ENCODE data around the gene NUTM1. TPM values are rescaled to one million over a fixed set of nuclear protein-coding genes. Genes with fewer than 3 reads are reported as not detected.

Gene NUTM1
- polyA plus RNA-seq, 1 of the 3 experiments (the other 2 are of a cell fraction) = not detected

GRCh38 chr15:34335176-34336032, 7.7 kb upstream of the NUTM1 start:
- Histone ChIP-seq H4K20me1 (ENCODE audit: insufficient read depth) (no peaks in the 10 kb centered on the region), H3K79me2 (ENCODE audit: insufficient read depth) (peaks cover 46% of the 10 kb centered on the region), H3K9me2 (no peaks in the 10 kb centered on the region), H3K27ac (ENCODE audit: low read depth in 2 of 2, low read length in 1 of 2) (peak overlapping the region in 1 of 2 experiments; percentile 34; a peak in 1 of 4 replicates), H2AFZ (ENCODE audit: low read depth) (peak overlapping the region; percentile 58), H3K4me1 (ENCODE audit: control insufficient read depth in 1 of 2, insufficient read depth in 2 of 2, low read depth in 1 of 2, low read length in 1 of 2) (peaks cover 10 to 27% of the 10 kb centered on the region in 2 experiments; a peak in 3 of 4 replicates), H3F3A (replicated peaks; ENCODE audit: insufficient read depth) (peaks cover 24% of the 10 kb centered on the region), H3K36me3 (replicated peaks in 1 of 2; ENCODE audit: control insufficient read depth in 1 of 2, insufficient read depth in 2 of 2, low read length in 1 of 2) (peaks cover 13 to 22% of the 10 kb centered on the region in 2 experiments), H3K9ac (no peak overlapping the region; the same call in 1 of the 2 replicates), H3K4me3 (ENCODE audit: low read depth in 2 of 2, low read length in 1 of 2) (peak overlapping the region in 1 of 2 experiments; percentile 46; a peak in 2 of 4 replicates), H3K27me3 (ENCODE audit: insufficient read depth) (no peaks in the 10 kb centered on the region), H3K4me2 (peak overlapping the region; percentile 93), H3K9me3 (no peaks in the 10 kb centered on the region)
- POLR2A ChIA-PET = no interaction called here
- CTCF ChIA-PET = interaction anchor here (1.8 to 2.1 kb wide), 2 partner anchors 32 to 126 kb away, joined by 4 to 9 read pairs; partner anchors contain the start of genes KATNBL1 and LPCAT4
- 89% methylated on average over 3 of the region's 3 CpGs for whole genome bisulfite sequencing (ENCODE audit: low lambda C conversion rate)
- no peak for DNase-seq
- TF ChIP-seq NFIC (IDR thresholded peaks at IDR 0.05; ENCODE audit: borderline replicate concordance) = no peak
- no peak for TF ChIP-seq MXI1 (IDR thresholded peaks at IDR 0.05; ENCODE audit: low read depth, low read length)
- TF ChIP-seq TEAD4 (IDR thresholded peaks at IDR 0.05; ENCODE audit: borderline replicate concordance, insufficient read depth) = no peak

- Histone ChIP-seq H3F3A (replicated peaks; ENCODE audit: insufficient read depth) (peaks cover 26% of the 10 kb centered on the region), H3K27me3 (ENCODE audit: insufficient read depth) (no peaks in the 10 kb centered on the region), H3K4me1 (ENCODE audit: control insufficient read depth in 1 of 2, insufficient read depth in 2 of 2, low read depth in 1 of 2, low read length in 1 of 2) (peaks cover 10 to 27% of the 10 kb centered on the region in 2 experiments; a peak in 3 of 4 replicates), H4K20me1 (ENCODE audit: insufficient read depth) (no peaks in the 10 kb centered on the region), H3K4me3 (ENCODE audit: low read depth in 2 of 2, low read length in 1 of 2) (peak overlapping the region; percentile 87), H3K9me2 (no peaks in the 10 kb centered on the region), H3K4me2 (peak overlapping the region; percentile 93), H3K36me3 (replicated peaks in 1 of 2; ENCODE audit: control insufficient read depth in 1 of 2, insufficient read depth in 2 of 2, low read length in 1 of 2) (peaks cover 19 to 32% of the 10 kb centered on the region in 2 experiments), H2AFZ (ENCODE audit: low read depth) (peak overlapping the region; percentile 79; the same call in 1 of the 2 replicates), H3K27ac (ENCODE audit: low read depth in 2 of 2, low read length in 1 of 2) (no peak overlapping the region), H3K79me2 (ENCODE audit: insufficient read depth) (peaks cover 56% of the 10 kb centered on the region), H3K9me3 (no peaks in the 10 kb centered on the region), H3K9ac (peak overlapping the region; percentile 80; the same call in 1 of the 2 replicates)
- TF ChIP-seq MEF2A (IDR thresholded peaks at IDR 0.05; ENCODE audit: borderline replicate concordance, low read depth) (no peak), REST (IDR thresholded peaks at IDR 0.05; ENCODE audit: low read depth, low read length) (no peak), IRF3 (IDR thresholded peaks at IDR 0.05; ENCODE audit: low read depth, low read length) (no peak), MAX (IDR thresholded peaks at IDR 0.05; ENCODE audit: low read depth) (no peak), EZH2phosphoT487 (IDR thresholded peaks at IDR 0.05; ENCODE audit: borderline replicate concordance, low read depth) (no peak), ELF1 (IDR thresholded peaks at IDR 0.05) (no peak), MXI1 (IDR thresholded peaks at IDR 0.05; ENCODE audit: low read depth, low read length) (no peak), FOSL2 (IDR thresholded peaks at IDR 0.05; ENCODE audit: borderline replicate concordance, low read depth) (no peak), CHD2 (IDR thresholded peaks at IDR 0.05; ENCODE audit: low read length, partially characterized antibody) (no peak)
- ChIA-PET CTCF (interaction anchor here (1.1 to 2.1 kb wide), 4 partner anchors 8 to 127 kb away, joined by 3 to 9 read pairs (median 6); partner anchors contain the start of genes KATNBL1 and LPCAT4), POLR2A (interaction anchor here (1.8 to 3.3 kb wide), 2 partner anchors 31 to 297 kb away, joined by 4 to 19 read pairs; partner anchors contain the start of genes AVEN and LPCAT4)
- WGBS (ENCODE audit: low lambda C conversion rate) = 88% methylated on average over 15 of the region's 16 CpGs
- no peak for DNase-seq
These were observed 6.7 kb upstream of the NUTM1 start for GRCh38 chr15:34336231-34336990.

All from SK-N-SH (cell line).